Activated CD8-positive, alpha-beta memory T cell treated with anti-CD3 and anti-CD28 coated beads, Interleukin-2, amount 50 U/mL, for 1 hour (primary cell): ENCODE measurements around the gene RAB11FIP3.

Source experiments
- DNase-seq: peaks from one replicate; pipeline ENCODE4 v3.0.0-alpha.2; 2020; ENCODE audit errors: extremely low read depth

The RAB11FIP3 gene

DNA sequence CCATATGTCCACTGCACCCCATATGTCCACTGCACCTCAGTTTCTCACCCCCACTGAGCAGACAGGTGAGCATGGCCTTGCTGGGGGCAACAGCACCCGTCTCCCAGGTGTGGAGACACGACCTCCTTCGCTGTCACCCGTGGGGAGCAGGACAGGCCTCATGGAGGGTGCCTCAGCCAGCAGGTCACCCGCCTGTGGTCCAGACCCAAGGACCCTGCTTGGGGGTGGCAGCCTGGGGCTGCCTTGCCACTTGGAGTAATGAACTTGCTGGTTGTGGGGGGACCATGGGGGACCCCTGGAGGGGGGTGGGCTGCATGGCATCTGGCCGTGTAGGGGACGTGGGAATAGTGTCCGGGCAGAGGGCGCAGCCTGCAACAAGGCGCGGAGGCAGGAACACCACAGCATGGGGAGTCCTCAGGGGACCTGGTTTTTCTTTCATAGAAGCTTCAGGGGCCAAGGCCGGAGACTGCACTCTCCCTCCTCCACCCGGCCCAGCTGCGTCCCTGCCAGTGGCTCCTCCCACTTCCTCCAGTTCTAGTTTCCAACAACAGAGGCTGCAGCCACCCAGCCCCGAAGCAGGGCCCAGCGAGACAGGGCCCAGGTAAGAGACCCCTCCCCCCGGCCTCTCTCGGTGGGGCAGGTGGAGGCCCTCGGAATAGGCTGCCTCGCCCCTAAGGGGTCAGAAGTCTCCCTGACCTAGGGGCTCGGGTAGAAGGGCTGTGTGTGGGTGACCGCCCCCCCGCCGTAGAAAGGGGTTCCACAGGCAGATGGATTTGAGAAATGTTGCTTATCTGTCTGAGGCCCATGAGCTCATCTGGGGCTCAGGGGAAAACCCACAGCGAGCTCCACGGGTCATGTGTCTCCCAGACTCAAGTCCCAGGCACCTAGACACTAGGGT, 141.3 kb downstream of the RAB11FIP3 start, which contains the start of gene NHLRC4:
Gene NHLRC4 (plus strand): TSS at position 531 of the 898 bp plus-strand sequence. CDS start 1,043 bp downstream, outside the sequence.
- no peak for DNase-seq

DNA sequence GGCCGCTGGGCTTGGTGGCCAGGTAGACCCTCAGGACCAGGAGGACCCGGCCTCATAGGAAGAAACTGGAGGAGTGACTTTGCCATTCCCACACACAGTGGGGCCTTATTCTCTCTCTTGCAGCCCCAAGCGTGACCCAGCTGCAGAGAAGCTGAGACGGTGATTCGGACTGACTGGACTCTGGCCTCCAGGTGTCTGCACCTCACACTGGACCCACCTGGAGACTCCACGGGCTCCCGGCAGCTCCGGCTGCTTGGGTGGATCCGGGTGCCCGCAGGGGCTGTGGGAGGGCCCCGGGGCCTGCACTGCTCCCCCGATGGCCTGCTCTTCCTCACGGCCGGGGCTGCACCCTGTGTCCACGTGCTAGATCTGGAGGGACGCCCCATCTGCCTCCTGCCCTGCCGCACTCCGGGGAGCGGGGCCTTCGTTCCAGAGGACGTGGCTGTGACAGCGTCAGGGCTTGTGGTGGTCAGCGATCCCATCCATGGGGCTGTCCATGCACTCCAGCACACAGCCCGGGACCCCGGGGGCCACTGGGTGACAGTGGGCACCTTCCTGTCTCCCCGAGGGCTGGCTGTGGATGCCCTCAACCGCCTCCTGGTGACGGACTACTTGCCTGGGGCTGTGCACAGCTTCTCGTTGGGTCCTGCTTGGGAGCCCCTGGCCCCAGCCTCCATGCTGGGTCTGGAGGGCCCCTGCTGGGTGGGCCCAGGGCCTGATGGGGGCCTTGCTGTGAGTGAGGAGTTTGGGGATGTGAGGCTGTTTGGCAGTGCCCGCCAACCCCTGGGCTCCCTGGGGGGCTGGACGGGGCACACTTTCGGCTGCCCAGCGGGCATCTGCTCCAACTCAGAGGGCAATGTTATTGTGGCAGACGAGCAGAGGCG, 142.2 kb downstream of the RAB11FIP3 start:
- DNase-seq = no peak

DNA sequence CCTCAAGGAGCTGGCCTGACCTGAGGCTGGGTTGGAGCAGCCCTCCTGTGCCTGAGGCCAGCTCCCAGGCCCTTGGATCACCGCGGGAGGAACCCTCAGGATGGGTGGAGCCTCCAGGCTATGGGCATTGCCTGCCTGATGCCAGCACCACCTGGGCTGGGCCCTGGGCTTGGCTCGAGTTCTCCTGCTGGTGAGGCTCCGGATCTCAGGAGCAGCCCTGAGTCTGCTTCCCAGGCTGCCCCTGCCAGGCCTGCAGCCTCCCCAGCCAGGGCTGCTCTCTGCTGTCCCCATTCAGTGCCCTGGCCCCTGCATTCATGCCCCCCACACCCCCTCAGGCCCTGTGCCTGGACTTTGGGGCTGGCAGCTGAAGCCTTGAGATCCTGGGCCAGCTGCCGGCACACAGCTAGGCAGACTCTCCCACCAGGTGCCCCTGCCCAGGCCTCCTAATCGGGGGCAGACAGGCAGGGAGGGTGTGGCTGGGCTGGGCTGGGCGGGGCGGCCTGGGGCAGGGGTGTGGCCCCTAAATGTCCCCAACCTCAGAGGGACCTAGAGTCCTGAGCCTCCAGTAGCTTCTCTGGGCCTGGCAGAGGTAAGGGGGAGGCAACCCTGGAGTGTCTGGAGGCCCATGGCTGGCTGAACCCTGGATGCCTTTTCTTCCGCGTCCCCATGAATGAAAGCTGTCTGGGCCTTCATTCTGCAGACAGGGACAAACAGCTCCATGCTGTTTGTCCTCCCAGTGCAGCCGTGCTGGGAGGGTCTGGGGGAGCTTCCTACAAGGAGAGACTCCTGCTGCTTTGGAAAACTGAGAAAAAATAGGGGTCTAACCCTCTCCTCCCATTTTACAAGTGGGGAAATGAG, 143.2 kb downstream of the RAB11FIP3 start:
- no peak for DNase-seq

DNA sequence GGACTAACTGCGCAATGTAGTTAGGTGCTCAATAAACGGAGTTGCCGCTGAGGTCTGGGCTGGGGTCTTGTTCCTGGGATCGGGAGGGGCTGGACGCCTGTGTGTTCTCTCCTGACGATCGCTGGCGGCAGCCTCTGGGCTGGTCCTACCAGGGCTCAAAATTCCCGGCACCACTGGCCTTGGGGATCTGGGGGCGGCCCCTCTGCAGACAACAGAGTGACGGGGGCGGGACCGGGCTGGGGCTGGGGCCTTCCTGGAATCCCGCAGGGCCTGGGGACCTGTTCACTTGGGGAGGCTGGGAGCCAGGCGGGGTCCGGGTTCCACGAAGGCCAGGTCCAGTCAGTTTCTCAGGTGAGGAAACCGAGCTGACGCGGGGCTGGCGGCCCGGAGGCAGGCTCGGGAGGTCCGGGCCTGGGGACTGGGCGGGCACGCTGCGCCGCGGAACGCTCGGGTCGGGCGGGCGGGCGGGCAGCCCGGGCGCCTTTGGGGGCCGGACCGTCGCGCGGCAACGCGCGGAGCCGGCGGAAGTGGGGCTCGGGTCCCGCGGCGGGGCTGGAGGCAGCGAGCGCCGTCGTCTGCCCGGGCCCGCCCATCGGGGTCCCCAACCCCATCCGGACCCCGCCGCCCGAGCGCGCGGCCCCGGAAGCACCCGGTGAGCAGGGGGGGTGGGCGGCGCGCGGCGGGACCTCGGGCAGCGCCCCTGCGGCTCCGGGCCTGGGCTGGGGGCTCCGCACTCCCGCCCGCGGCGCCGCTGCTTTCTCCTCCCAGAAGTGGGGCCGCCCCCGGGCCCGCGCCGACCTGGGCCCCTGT, 144.2 kb downstream of the RAB11FIP3 start, which contains the start of gene PIGQ:
Gene PIGQ (plus strand): TSS at position 524 of the 810 bp plus-strand sequence. CDS start 4,107 bp downstream, outside the sequence.
- no peak for DNase-seq
